Stimulated activated CD4-positive, alpha-beta T cell treated with anti-CD3 and anti-CD28 coated beads, Interleukin-4, amount 100 ng/mL, for 1 hour (primary cell): ENCODE measurements around the gene STRIP2.
"Not testable (repeated sequence)": the region's sequence is repeated elsewhere in the genome, so short reads cannot be mapped to it uniquely, and the experiment has no call there.

Experiments
- DNase-seq: peaks from one replicate; pipeline ENCODE4 v3.0.0-alpha.2; 2020

STRIP2 gene

DNA sequence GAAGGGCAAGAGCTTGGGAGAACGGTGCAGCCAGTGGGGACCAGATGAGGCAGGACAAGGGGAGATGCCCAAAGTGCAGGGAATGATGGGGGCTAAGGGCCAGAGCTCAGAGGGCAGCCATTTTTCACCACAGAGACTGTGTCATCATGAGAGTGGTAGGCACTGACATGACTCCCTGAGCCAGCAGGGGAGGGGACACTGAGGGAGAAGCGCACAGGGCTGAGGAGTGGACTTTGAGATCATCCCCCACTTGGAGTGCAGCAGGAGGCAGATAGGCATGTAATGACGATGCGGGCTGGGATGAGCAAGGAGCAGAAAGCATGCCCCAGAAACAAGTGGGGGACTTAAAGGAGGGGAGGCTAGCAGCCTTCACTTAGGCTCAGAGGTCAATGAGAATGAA, 62.9 kb downstream of the STRIP2 start:
- DNase-seq = no peak

DNA sequence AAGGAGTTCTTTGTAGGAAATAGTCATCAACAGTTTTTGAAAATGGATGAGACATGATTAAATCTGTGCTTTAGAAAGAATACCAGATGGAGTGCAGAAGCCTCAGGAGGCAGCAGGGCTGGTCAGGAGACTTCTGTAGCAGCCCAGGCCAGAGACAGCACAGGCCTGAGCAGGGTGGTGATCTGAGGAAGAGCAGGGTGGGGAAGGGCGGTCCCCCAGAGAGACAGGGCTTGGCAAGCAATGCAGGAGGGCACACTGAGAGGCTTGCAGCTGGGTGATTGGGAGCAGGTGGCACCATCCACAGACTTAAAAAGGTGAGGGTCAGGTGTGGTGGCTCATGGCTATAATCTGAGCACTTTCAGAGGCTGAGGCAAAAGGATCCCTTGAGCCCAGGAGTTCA, 63.8 kb downstream of the STRIP2 start:
- DNase-seq = no peak

DNA sequence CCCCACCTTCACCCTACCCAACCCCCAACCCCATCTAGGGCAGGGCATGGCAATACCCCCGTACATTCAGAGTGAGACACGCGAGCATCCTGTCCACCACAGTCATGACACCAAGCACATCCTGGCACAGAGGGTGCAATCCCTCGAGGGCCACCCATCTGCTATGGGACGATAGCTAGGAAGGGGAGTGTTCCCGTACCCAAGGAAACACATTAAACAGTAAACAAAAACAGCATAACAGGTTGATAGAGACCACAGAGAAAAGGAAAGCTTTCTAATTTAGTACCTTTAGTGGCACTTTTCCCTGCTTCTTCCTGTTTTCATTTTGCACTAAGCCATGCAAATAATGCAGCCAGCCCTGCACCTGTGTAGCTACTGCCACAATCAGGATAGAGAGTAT, 65.8 kb downstream of the STRIP2 start:
- no peak for DNase-seq

DNA sequence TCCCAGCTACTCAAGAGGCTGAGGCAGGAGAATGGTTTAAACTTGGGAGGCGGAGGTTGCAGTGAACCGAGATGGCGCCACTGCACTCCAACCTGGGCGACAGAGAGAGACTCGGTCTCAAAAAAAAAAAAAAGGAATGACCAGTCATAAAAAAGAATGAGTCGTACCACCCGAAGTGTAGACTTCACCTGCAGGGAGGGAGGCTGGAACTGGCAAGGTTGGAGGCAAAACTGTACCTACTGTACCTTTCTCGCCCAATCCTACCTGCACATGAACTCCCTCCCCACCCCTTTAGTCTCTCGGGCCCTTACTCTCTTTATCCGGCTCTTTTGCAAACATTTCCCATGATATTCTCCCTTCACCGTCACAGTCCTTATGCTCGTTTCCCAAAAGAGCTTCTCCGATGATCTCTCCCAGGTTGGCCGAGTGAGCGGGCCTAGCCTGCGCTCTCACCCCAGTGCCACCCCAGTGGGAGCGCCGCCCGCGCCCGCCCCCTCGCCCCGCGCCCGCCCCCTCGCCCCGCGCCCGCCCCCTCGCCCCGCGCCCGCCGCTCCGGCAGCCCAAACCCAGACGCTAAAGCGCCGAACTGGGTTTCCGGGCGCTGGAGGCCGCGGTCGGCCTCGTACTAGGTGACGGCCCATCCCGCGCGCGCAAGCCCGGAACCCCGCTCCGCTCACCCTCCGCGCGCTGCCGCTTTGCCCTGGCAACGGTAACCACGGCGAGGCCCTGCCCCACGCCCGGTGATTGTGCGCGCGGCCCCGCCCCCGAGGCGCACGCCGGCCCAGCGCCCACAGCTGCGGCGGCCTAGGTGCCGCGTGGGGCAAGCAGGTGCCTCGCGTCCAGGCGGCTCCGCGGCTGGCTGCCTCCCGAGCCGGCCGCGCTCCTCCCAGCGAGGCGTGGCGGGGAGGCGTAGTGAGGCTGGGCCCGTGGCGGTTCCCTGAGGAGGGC, 67.8 kb downstream of the STRIP2 start, which contains the start of gene SMKR1:
TSS of gene SMKR1 (plus strand) at position 772 of the 948 bp plus-strand sequence. CDS start 294 bp downstream, outside the sequence.
- DNase-seq = peak; percentile 92

DNA sequence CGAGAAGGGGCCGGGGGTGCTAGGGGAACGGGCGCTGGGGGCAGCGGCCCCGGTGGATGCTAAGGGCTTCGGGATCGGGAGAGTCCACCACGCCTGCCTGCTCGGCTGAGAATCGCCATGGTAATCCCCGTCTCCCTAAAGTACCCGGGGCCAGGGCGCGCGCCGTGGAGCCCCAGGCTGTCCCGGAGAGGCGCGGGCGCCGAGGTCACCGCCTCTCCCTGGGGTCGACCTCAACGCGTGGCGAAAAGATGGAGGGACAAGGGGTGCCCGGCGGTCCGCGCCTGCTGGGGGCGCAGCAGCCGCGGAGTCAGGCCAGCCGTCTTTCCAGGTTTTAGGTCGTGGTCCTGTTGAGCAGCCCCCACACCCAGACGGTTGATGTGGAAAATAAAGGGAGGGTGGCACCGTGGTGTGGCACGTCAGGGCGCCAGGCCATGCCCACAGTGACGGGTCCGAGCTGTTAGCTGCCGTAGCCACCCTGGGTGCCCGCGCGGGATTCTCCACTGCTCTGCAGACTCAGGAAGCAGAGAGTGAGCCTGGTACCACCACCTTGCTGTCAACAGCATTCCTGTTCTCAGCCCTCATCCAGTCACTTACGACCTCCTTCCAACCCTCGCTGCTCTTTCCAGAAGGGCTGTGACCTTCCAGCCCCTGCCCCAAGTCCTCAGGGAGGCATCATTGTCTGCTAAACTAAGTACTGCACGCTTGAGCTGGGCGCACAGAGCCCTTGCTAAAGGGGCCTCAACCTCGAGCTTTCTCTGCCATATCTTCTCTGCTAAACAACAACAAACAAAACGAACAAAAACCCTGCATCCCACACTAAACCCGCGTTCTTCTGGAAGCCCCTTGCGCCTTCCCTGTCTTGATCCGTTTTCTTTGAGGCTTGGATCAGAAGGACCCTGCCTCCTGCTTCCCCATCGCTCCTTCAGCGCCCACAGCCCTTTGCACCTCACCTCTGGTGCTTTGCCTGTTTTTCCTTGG, 68.8 kb downstream of the STRIP2 start:
- DNase-seq = no peak

DNA sequence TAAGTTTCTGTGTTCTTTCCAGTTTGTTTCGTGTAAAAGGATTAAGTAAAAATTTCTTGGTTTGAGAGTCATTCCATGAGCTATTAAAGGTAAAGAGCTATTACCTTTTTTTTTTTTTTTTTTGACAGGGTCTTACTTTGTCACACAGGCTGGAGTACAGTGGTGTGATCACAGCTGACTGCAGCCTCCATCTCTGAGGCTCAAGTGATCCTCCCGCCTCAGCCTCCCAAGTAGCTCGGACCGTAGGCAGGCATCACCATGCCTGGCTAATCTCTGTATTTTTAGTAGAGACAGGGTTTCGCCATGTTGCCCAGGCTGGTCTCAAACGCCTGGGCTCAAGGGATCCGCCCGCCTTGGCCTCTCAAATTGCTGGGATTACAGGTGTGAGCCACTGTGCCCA, 69.5 kb downstream of the STRIP2 start:
- no peak for DNase-seq

DNA sequence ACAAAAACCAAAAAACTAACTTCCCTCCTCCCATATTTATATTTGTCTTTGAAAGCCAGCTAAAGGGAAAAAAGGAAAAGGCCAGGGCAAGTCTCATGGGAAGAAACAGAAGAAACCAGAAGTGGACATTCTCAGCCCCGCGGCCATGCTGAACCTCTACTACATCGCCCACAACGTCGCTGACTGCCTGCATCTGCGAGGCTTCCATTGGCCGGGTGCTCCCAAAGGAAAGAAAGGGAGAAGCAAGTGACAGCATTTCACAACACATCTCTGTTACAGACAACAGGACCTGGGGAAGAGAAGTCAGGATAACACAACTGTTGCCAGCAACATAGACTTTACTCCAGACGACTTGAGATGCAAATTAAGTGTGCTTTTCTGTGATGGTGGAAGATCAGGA, 78.0 kb downstream of the STRIP2 start:
- no peak for DNase-seq

DNA sequence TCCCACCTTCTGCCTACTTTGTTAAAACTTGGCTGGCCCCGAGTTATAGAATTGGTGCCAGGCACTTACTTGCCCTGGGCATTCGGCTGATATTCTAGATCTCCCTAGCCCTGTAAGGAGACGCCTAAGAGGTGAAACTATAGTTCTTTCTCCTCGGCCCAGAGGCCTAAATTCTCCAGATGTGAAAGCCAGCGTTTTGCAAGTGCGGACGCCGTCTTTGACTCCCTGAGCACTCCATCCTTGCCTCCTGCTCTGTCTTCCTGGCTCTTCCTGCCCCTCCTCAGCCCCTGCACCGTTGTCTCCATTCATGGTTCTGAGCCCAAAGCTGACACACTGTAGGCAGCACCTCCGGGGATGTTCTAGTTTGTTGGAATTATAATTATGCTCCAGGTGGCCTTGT, 79.3 kb downstream of the STRIP2 start:
- DNase-seq = no peak

DNA sequence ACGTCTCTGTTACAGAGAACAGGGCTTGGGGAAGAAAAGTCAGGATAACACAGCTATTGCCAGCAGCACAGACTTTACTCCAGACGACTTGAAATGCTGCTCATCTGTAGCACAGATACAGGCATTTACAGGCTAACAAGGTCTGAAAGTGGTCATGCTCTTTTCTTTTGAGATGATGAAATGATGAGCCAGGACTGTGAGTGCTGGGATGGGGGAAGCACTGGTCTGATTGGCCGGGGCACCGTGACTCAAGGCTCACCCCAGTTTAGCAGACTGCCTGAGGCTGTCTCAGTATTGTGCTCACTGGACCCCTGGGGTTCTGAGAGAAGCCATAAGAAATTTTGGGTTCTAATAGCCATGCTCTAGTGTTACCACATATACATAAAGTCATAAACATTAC, 80.5 kb downstream of the STRIP2 start:
- no peak for DNase-seq

DNA sequence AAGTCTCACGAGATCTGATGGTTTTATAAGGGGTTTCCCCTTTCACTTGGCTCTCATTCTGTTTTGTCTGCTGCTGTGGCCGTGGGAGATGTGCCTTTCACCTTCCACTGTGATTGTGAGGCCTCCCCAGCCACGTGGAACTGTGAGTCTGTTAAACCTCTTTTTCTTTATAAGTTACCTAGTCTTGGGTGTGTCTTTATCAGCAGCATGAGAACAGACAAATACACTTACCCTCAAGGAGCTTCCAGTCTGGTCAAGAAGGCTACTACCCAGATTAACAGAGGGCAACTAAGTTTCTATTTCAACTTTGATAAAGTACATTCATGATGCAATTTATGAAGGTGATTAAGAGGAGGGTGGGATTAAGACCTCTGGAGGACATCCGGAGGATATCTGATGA, 81.1 kb downstream of the STRIP2 start:
- no peak for DNase-seq

DNA sequence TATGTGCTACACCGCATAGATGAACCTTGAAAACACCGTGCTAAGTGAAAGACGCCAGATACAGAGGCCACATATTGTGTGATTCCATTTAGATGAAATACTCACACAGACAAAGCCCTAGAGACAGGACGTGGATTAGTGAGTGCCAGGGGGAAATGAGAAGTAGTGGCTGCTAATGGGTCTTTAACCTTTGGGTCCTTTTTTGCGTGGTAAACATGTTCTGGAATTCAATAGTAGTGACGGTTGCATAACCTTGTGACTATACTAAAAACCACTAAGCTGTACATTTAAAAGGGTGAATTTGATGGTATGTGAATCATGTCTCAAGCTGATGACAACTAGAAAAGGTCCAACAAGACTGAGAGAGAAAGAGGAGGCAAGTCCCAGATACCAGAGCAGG, 83.7 kb downstream of the STRIP2 start:
- no peak for DNase-seq

DNA sequence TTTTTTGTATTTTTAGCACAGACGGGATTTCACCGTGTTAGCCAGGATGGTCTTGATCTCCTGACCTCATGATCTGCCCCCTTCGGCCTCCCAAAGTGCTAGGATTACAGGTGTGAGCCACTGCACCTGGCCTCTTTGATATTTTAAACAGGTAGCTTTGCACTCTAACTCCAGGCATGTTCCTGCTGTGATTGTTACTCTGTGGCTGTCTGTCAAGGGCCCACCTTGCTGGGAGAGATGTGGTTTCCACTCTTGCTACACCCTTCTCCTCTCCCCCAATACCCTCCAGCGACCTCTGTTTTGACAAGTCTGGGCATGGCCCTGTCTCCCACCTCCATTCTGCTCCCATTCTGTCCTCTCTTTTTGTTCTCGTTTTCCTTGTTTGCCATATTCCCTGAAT, 85.2 kb downstream of the STRIP2 start:
- no peak for DNase-seq

DNA sequence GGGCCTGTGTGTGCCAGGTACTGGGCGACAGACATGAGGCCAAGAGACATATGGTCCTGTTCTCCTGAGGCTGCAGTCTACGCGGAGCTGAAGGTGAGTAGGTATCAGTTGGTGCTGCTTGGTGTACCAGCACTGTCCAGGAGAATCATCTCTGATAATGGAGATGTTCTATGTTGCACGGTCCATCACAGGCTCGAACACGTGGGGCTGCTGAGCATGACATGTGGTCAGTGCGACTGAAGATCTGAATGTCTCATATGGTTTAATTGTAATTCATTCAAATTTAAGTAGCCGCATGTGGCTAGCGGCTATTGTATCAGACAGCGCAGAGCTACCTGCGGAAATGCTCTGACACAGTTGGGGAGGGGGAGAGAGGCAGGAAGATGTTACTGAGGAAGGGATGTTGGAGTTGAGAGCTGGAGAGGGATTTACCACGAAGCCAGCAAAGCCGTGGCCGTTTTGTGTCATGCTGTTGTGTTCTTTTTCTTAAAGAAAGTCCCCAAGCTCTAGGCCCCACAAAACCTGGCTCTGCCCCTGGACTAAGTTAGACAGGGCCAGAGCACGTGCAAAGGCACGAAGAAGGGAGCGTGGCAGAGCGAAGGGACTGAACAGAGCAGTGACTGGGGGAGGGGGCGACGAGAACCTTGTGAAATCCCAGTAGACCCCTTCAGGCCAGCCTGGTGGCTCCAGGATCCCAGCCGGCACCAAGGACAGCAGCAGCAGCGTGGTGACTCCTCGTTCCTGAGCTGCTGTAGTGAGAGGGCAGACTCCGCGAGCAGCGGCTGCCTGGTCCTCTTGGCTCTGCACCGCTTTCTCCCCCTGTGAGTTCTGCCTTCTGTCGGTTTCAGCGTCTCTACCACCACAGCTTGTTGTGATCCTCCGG, 88.1 kb downstream of the STRIP2 start:
- no peak for DNase-seq

DNA sequence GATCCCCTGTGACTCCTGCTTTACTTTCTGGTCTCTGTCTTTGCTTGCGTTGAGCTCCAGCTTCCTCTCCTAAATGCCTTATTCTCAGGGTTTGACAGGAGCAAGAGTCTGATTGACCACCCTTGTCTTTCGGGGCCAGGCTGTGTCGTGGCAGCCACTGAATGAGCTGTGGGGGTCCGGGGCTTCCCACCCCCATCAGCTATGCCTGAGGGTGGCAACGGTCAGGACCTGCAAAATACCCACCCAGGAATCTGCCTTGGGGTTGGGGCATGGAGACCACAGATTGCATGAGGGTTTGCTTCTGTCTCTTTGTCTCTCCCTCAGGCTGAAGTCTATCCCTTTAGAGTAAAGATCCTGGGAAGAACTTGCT, 88.7 kb downstream of the STRIP2 start:
- DNase-seq = no peak

DNA sequence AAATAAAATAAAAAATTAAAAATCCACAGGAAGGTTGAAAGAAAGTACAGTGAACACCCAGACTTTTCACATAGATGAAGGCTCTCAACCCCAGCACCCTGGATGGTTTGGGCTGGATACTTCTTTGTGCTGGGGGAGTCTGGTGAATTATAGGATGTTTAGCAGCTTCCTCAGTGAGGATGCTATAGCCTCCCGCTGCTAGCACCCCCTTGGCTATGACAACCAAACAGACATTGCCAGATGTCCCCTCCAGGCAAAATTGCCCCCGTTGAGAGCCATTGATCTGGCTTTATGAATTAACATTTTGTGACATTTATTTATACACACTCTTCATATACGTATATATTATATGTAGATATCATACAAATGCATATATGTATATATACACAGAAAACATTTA, 89.7 kb downstream of the STRIP2 start:
- no peak for DNase-seq

DNA sequence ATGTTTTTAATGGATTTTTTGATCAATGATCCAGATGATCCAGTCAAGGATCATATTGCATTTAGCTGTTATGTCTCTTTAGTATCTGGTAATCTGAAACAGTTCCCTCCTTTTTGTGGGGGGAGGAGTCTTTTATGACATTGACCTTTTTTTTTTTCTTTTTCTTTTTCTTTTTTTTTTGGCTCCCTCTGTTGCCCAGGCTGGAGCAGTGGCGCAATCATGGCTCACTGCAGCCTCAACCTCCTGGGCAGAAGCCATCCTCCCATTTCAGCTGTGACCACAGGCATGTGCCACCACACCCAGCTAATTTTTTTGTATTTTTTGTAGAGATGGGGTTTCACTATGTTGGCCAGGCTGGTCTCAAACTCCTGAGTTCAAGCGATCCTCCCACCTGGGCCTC, 90.2 kb downstream of the STRIP2 start:
- not testable (repeated sequence) for DNase-seq

DNA sequence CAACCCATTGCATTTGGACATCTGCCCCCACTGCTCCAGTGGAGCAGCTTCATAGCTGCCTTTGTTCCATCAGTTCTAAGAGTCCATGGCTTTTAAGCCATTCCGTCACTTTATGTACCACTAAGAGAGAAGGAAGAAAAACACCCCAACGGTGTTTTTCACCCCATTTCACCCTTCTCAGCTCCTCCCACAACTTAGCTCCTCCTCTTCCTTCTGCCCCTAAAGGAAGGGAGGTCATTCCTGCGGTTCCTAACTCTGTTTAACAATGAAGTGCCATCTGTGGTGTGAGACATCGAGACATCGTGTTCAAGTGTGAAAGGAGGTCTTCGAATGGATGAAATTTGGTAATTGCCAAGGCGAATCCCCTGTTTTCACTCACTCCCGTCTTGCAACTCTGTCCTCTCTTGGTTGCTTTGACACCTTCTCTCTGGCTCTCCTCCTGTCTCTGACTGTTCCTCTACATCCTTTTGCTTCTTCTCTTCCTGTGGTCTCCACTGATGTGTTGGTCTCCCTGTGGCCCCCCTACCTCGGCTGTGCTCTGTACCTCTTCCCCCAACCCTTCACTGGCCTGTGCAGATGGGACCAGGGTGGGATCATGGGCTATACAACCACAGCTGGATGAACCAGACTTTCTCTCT, 91.1 kb downstream of the STRIP2 start:
- DNase-seq = no peak

DNA sequence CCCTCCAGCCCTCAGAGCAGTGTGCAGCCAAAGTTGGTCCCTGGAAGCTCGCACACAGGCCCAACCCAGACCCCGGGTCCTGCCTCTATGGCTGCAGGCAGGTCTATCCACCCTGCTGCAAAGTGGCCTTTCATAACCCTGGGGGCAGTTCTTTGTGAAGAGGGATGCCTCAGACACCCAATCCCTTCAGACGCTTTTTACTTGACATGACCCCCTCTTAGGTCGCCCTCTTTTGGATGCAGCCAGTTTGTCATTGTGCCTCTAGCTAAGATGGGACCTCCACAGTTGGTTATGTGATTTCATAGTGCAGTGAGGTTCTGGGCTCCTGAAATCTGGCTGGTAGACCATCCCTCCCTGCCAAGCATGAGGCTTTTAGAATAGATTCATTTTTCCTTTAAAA, 95.4 kb downstream of the STRIP2 start:
- no peak for DNase-seq

DNA sequence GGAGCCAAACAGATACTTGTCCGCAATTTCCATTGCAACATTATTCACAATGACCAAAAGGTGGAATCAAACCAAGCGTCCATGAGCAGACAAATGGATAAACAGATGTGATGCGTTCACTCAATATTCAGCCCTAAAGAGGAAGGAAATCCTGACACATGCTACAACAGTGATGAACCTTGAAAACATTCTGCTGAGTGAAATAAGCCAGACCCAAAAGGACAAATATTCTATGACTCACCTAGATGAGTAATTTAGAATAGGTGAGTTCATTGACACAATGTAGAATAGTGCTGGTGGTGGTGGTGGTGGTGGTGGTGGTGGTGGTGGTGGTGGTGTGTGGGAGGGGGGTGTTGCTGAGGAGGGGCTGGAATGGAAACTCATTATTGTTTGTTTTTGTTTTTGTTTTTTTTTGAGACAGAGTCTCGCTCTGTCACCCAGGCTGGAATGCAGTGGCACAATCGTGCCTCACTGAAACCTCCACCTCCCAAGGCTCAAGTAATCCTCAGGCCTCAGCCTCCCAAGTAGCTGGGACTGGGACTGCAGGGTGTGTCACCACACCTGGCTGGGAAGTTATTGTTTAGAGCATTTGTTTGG, 96.7 kb downstream of the STRIP2 start:
- peak; percentile 41 for DNase-seq

DNA sequence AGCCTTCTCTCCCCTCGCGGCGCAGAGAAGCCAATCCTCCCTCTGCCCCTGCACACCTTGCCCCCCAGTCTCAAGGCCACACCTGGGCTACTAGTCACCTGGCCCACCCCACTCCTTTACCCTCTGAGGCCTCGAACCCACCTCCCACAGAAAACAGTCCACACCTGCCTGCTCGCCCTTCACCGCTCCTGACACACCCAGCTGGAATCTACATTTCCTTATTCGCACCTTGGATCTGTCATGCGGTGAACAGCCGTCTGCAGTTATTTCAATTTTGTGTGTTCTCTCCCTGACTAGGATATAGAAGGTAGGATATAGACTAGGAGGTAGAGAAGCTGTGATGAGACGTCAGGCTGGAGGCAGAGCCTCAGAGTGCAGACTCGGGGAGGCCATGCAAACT, 97.5 kb downstream of the STRIP2 start:
- DNase-seq = no peak

DNA sequence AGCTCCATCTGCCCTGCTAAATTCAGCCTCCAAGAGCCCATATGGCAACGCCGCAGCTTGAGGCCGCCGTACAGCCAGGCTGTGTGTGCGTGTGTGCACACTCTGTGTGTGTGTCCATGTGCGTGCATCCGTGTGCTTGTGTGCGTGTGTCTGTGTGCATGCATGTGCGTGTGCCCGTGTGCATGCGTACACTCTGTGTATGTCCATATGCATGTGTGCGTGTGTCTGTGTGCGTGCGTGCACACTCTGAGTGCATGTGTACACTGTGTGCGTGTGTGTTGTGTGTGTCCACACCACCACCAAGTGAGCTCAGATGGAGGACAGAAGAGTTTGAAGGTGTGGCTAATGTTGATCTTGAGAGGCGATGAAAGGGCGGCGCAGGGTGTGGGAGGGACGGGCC, 98.1 kb downstream of the STRIP2 start:
- no peak for DNase-seq
